Activated CD8-positive, alpha-beta memory T cell treated with anti-CD3 and anti-CD28 coated beads for 36 hours (primary cell): ENCODE results near the gene GRHL3. TPM values are rescaled to one million over a fixed set of nuclear protein-coding genes. Genes with fewer than 3 reads are reported as not detected.

Experiments used
- CTCF ChIA-PET: fragments of 350-600 bp; sonication (Branson Sonifier 250); formaldehyde crosslinking; loops from one replicate; lab custom pipeline; 2021; ENCODE audit warnings: antibody characterized with exemption; lab: Charles Lee
- POLR2A ChIA-PET: fragments of 350-600 bp; sonication (Branson Sonifier 250); formaldehyde crosslinking; loops from one replicate; lab custom pipeline; 2021; ENCODE audit warnings: antibody characterized with exemption; lab: Charles Lee
- total RNA-seq, 2 experiments: library from RNA; stranded (reverse); gene quantifications; one replicate each; pipeline ENCODE4 v1.2.3, GENCODE V29; 2021

Gene GRHL3
- total RNA-seq, 2 experiments from 2014 or later = not detected

GRCh38 chr1:24309762-24310485, 9.2 kb upstream of the GRHL3 start:
- ChIA-PET CTCF (interaction anchor here (0.9 to 1.4 kb wide), 3 partner anchors 12 to 197 kb away, joined by 3 to 6 read pairs (median 3); no protein-coding TSS in a partner anchor), POLR2A (no interaction called here)

GRCh38 chr1:24311234-24311633, 7.9 kb upstream of the GRHL3 start:
- CTCF ChIA-PET = no interaction called here
- POLR2A ChIA-PET = no interaction called here

GRCh38 chr1:24311741-24312140, 7.4 kb upstream of the GRHL3 start:
- ChIA-PET POLR2A (no interaction called here), CTCF (no interaction called here)

GRCh38 chr1:24315391-24315790, 3.8 kb upstream of the GRHL3 start:
- POLR2A ChIA-PET = no interaction called here
- CTCF ChIA-PET = no interaction called here

- CTCF ChIA-PET = interaction anchor here (0.6 kb wide), 1 partner anchor 345 kb away, joined by 3 read pairs; no protein-coding TSS in a partner anchor
- POLR2A ChIA-PET = no interaction called here
These were observed 2.5 kb upstream of the GRHL3 start for GRCh38 chr1:24316645-24317044.

GRCh38 chr1:24317081-24317480, 2.1 kb upstream of the GRHL3 start:
- POLR2A ChIA-PET = interaction anchor here (0.5 kb wide), 1 partner anchor 25 kb away, joined by 9 read pairs; no protein-coding TSS in a partner anchor
- CTCF ChIA-PET = interaction anchor here (0.6 kb wide), 1 partner anchor 345 kb away, joined by 3 read pairs; no protein-coding TSS in a partner anchor

- ChIA-PET POLR2A (interaction anchor here (0.5 to 0.7 kb wide), 2 partner anchors 26 to 339 kb away, joined by 6 to 9 read pairs; no protein-coding TSS in a partner anchor), CTCF (interaction anchor here (0.5 to 1.2 kb wide), 4 partner anchors 26 to 300 kb away, joined by 4 to 5 read pairs (median 4); no protein-coding TSS in a partner anchor)
These were observed 1.1 kb upstream of the GRHL3 start for GRCh38 chr1:24317956-24318614.

DNA sequence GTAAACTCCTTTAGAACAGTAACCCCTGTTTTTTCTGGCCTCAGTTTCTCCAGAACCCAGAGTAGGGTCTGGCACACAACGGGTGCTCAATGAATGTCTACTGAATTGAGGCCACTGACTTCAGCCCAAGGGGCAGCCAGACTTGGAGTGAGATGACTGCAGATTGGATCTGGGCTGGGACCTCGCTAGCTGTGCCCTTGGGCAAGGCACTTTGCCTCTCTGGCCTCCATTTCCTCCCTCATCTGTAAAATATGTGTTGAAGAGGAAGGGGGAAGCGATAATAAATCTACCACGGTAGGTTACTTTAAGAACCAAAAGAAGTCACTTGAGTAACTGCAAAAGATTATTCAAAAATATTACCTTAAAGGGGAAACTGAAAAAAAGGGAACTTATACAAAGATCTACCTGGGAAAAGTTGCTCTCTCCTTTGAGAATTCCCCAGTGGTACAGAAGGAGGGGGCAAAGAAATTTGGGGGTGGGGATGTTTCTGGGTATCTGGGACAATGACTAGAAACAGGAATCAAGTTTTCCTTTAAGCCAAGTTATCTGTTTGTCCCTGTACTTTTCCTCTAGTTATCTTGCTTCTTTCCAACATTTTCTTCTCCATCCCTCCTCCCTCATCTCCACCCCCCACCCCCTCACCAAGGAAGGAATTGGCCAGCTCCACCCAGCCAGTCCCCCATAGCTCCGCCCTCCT, 394 bp upstream of the GRHL3 start:
- ChIA-PET CTCF (interaction anchor here (0.7 to 1.2 kb wide), 2 partner anchors 72 to 153 kb away, joined by 4 to 5 read pairs; no protein-coding TSS in a partner anchor), POLR2A (no interaction called here)

DNA sequence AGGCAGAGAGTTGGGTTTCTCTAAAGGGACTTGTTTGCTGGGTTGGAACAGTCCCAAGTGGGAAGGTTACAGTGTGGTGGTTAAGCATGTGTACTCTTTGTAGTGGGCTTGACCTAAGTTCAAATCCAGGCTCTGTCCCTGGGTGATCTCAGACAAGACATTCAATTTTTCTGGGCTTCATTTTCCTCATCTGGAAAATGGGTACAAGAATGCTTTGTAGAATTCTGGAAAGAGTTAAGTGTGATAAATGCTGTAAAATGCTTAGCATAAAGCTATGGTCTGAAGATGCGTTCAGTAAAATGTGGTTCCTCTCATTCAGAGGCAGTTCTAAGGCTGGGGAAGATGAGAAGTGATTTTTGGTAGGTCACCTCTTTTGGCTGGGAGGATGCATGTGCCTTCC, 805 bp downstream of the GRHL3 start:
- ChIA-PET CTCF (interaction anchor here (1.1 to 3.1 kb wide), 2 partner anchors 71 to 120 kb away, joined by 4 to 11 read pairs; no protein-coding TSS in a partner anchor), POLR2A (no interaction called here)

DNA sequence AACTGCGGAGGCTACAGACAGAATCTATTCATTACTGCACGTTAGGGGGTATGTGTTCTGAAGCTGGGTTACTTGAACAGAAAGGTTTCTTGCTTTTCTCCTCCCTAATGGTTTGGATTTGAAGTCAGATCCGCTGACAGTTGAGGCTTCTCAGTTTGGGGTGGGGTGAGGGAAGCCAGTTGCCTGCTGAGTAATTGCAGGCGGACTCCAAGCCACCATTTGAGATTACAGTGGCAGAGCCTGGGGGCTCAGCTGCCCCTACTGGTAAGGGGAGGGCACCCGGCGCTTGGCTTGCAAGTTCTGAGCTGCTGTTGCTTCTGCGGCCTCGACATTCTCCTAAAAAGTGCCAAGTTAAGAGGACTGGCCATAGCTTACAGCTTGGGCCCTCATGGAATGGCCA, 2.0 kb downstream of the GRHL3 start:
- POLR2A ChIA-PET = no interaction called here

DNA sequence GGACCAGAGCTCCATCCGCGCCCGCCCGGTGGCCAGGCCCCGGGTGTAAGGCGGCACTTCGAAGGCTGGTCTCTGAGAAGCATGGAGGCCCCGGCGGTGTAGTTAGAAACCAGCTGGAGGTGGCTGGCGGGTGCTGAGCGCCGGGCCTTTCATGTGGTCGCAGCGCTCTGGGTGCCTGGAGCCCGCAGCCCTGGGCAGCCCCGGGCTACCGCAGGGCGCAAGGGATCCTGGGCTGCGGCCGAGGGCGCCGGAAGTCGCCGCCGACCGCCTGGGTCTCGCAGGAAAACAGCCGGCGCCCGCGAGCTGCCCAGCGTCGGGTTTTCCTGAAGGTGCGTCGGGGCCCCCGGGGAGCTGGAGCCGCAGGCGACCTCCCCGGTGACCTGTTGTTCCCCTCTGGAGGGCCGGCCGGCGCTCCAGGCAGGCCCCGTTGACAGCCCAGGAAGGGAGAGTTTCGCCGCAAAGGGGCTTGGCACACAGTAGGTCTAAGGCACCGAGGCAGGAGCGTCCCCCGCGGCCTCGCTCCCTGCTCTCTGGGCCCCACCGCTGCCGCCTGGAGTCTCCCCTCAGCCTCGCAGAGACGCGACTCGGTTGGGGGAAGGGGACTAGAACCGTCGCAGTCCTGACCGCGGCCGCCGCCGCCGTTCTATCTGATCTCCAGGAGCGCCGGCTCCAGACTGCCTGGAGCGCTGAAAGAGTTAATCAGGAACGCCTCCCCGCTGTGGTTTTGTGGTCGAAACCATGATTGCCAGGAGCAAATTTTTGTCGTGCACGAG, 2.7 kb downstream of the GRHL3 start:
- CTCF ChIA-PET = interaction anchor here (0.9 to 3.1 kb wide), 6 partner anchors 8 to 123 kb away, joined by 3 to 11 read pairs (median 4); no protein-coding TSS in a partner anchor
- POLR2A ChIA-PET = interaction anchor here (1.1 kb wide), 1 partner anchor 86 kb away, joined by 4 read pairs; no protein-coding TSS in a partner anchor

More for the DNA sequence above, 2.0 kb downstream of the GRHL3 start:
- CTCF ChIA-PET = interaction anchor here (0.9 to 3.1 kb wide), 4 partner anchors 11 to 122 kb away, joined by 3 to 11 read pairs (median 4); no protein-coding TSS in a partner anchor

DNA sequence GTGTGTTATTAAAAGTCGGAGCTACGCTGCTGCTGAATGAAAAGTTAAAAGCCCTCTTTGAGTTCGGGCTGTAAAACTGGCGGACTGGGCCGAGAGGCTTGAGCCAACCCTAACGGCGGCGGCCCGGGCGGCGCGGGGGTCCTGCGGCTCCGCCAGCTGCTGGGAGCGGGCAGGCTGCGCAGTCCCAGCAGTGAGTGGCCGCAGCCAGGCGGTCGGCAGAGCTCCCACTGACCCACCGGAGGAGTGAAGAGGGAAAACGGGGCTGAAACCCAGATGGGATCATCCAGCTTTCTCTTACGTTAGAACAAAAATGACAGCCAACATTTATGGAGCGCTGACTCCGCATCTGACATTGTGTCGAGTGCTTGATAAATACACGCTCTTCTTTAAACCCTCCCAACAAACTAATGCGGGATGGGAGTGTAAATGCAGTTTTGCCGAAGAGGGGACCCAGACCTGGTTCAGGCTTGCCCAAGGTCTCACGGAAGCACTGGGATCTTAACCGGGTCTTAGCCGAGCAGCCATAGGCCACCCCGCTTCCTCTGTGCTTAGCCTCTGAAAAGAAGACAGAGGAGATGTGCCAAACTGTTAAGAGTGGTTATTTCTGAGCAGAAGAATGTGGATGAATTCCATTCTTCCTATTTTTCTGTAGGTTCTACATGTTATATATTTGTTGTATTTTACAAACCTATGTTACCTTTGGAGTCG, 3.5 kb downstream of the GRHL3 start:
- ChIA-PET CTCF (interaction anchor here (0.7 to 3.1 kb wide), 5 partner anchors 8 to 119 kb away, joined by 3 to 11 read pairs (median 4); no protein-coding TSS in a partner anchor), POLR2A (interaction anchor here (1.1 kb wide), 1 partner anchor 87 kb away, joined by 4 read pairs; no protein-coding TSS in a partner anchor)

GRCh38 chr1:24323281-24323680, 4.1 kb downstream of the GRHL3 start:
- CTCF ChIA-PET = interaction anchor here (0.6 kb wide), 1 partner anchor 294 kb away, joined by 3 read pairs; no protein-coding TSS in a partner anchor

GRCh38 chr1:24324903-24325302, 5.7 kb downstream of the GRHL3 start:
- ChIA-PET CTCF (no interaction called here), POLR2A (no interaction called here)

More at GRCh38 chr1:24323281-24323680, 4.1 kb downstream of the GRHL3 start:
- POLR2A ChIA-PET = no interaction called here

DNA sequence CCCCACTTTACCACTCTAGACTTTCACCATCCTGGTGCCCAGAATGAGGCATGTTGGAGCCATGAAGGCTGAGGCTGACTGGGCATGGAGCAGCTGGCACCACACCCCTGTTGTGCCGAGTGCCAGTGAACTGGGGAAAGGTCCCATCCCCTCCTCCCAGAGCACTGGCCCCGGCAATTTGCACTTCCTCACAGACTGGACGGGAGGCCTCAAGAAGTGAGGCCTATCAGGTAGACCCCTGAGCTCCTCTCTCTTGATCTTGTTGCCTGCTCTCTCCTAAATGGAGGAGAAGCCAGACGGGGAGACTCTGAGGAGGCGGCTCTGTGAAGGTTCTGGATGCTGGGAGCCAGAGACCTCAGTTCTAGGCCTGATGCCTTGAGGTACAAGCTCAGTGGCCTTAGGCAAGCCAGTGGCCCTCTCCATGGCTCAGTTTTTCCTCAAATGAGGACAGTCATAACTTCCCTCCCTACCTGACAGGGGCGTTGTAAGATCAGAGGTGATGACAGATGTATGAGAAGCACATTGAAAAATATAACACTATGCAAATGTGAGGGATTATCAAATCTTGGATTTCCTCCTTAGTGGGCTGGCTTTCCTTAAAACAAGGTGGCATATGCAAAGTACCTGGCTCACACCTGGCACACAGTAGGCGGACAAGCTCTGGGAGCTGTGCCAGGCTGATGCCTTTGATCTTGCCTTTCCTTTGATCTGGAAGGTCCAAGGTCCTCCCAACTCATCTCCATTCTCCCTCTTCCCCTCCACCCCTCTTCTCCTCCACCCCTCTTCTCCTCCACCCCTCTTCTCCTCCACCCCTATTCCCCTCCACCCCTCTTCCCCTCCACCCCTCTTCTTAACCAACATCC, 6.7 kb downstream of the GRHL3 start:
- ChIA-PET POLR2A (no interaction called here), CTCF (interaction anchor here (0.7 kb wide), 1 partner anchor 66 kb away, joined by 4 read pairs; no protein-coding TSS in a partner anchor)

DNA sequence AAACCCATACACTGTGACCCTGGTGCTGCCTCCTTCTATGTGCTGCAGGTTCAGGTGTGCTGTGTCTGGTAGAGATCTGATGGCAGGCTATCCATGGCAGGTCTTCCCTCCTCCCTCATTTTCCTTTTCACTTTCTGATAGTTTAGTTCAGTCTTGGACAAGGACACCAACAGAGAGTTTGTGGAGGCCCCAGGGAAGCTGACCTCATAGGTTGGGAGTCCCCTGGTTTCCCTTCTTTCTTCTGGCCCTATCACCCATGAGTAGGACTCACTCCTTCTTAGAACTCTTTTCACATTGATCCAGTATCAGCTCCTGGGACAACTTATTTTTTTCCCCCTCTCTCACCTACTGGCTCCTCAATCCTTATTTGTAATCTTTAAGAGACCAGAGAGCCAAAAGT, 8.3 kb downstream of the GRHL3 start:
- ChIA-PET CTCF (no interaction called here), POLR2A (no interaction called here)

DNA sequence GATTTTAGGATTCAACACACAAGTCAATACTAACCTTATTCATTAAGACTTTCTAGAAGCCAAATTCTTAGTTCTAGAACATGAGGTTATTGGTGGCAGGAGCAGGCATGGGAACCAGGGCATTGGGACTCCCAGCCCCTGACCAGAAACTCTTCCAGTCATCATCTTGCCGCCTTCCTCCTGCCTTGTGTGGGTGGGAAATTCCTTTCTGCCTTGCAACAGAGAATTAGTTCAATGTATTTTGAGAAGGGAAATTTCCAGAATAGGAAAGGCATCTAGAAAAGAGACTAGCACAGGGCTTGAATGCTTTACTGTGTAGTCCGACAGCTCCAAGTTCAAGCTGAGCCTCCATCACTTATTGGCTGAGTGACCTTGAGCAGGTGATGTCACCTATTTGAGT, 8.7 kb downstream of the GRHL3 start:
- CTCF ChIA-PET = no interaction called here

More for the DNA sequence above, 8.7 kb downstream of the GRHL3 start:
- POLR2A ChIA-PET = no interaction called here
